GM20431 (cell line): ENCODE data around the gene SCGB3A1.

ENCODE experiments used
- in situ Hi-C: fragments of 300-500 bp; cut with MseI, MboI; formaldehyde crosslinking; loops from one replicate; pipeline ENCODE4 v1.15.0; 2020; ENCODE audit warnings: low sequenced_read_pairs; ENCODE audit not compliant: unreplicated experiment

The SCGB3A1 gene

GRCh38 chr5:180593446-180594206 lies 2.3 kb upstream of the SCGB3A1 start:
- in situ Hi-C loops = no loop called here

GRCh38 chr5:180592176-180592575 lies 877 bp upstream of the SCGB3A1 start:
- in situ Hi-C loops = no loop called here

GRCh38 chr5:180590543-180591310 lies 572 bp downstream of the SCGB3A1 start:
- in situ Hi-C loops = no loop called here

GRCh38 chr5:180589771-180590542 lies 1.3 kb downstream of the SCGB3A1 start:
- in situ Hi-C loops = no loop called here

GRCh38 chr5:180586870-180587269 lies 4.4 kb downstream of the SCGB3A1 start:
- in situ Hi-C loops = no loop called here

- in situ Hi-C loops = no loop called here
Measured at GRCh38 chr5:180586204-180586603, 5.1 kb downstream of the SCGB3A1 start.

GRCh38 chr5:180583738-180584137 lies 7.6 kb downstream of the SCGB3A1 start:
- in situ Hi-C loops = no loop called here

GRCh38 chr5:180580681-180581080 lies 10.6 kb downstream of the SCGB3A1 start:
- in situ Hi-C loops = no loop called here

GRCh38 chr5:180575571-180575970 lies 15.7 kb downstream of the SCGB3A1 start:
- in situ Hi-C loops = no loop called here

- in situ Hi-C loops = no loop called here
Measured at GRCh38 chr5:180568914-180569313, 22.4 kb downstream of the SCGB3A1 start.

GRCh38 chr5:180563994-180564393 lies 27.3 kb downstream of the SCGB3A1 start:
- in situ Hi-C loops = no loop called here

- in situ Hi-C loops = no loop called here
Measured at GRCh38 chr5:180558232-180558631, 33.1 kb downstream of the SCGB3A1 start.

GRCh38 chr5:180557217-180557809 lies 34.0 kb downstream of the SCGB3A1 start:
- in situ Hi-C loops = no loop called here

GRCh38 chr5:180555168-180555921 lies 36.0 kb downstream of the SCGB3A1 start:
- in situ Hi-C loops = no loop called here

GRCh38 chr5:180553530-180553929 lies 37.8 kb downstream of the SCGB3A1 start:
- in situ Hi-C loops = no loop called here

- in situ Hi-C loops = no loop called here
Measured at GRCh38 chr5:180548563-180548962, 42.7 kb downstream of the SCGB3A1 start.

GRCh38 chr5:180545248-180545647 lies 46.1 kb downstream of the SCGB3A1 start:
- in situ Hi-C loops = no loop called here

GRCh38 chr5:180541710-180542109 lies 49.6 kb downstream of the SCGB3A1 start:
- in situ Hi-C loops = no loop called here
